Bone marrow (tissue), 2 donors: ENCODE results near the gene DENND5B.
"Not testable (repeated sequence)": the region's sequence is repeated elsewhere in the genome, so short reads cannot be mapped to it uniquely, and the experiment has no call there.

Source experiments
- DNase-seq, 2 donors: peaks; one replicate each; lab custom pipeline; 2025; lab: John Stamatoyannopoulos, UW

The DENND5B gene

GRCh38 chr12:31506515-31507306 lies 84.2 kb downstream of the DENND5B start:
- no peak for DNase-seq

- DNase-seq, result no peak
Measured at GRCh38 chr12:31504625-31505222, 86.2 kb downstream of the DENND5B start.

- not testable (repeated sequence) for DNase-seq
Measured at GRCh38 chr12:31501014-31501413, 89.9 kb downstream of the DENND5B start.

GRCh38 chr12:31499567-31499966 lies 91.4 kb downstream of the DENND5B start:
- no peak for DNase-seq

- DNase-seq, result no peak
Measured at GRCh38 chr12:31498424-31498823, 92.5 kb downstream of the DENND5B start.

GRCh38 chr12:31496257-31496656 lies 94.7 kb downstream of the DENND5B start:
- no peak for DNase-seq

GRCh38 chr12:31494455-31494854 lies 96.5 kb downstream of the DENND5B start:
- DNase-seq, result no peak

GRCh38 chr12:31492599-31493196 lies 98.2 kb downstream of the DENND5B start:
- DNase-seq, result no peak

- no peak for DNase-seq
Measured at GRCh38 chr12:31491841-31492598, 98.9 kb downstream of the DENND5B start.

- DNase-seq, result no peak
Measured at GRCh38 chr12:31491241-31491794, 99.6 kb downstream of the DENND5B start.

- no peak for DNase-seq
Measured at GRCh38 chr12:31488737-31489338, 102.1 kb downstream of the DENND5B start.

GRCh38 chr12:31485571-31485970 lies 105.4 kb downstream of the DENND5B start:
- DNase-seq, result no peak

GRCh38 chr12:31482816-31483215 lies 108.1 kb downstream of the DENND5B start:
- DNase-seq, result no peak

GRCh38 chr12:31481415-31481814 lies 109.5 kb downstream of the DENND5B start:
- no peak for DNase-seq

- no peak for DNase-seq
Measured at GRCh38 chr12:31479516-31480210, 111.3 kb downstream of the DENND5B start.

- no peak for DNase-seq
Measured at GRCh38 chr12:31478898-31479297, 112.0 kb downstream of the DENND5B start.

- no peak for DNase-seq
Measured at GRCh38 chr12:31478425-31478824, 112.5 kb downstream of the DENND5B start.

GRCh38 chr12:31477687-31478086 lies 113.2 kb downstream of the DENND5B start:
- no peak for DNase-seq

GRCh38 chr12:31476437-31476836 lies 114.5 kb downstream of the DENND5B start:
- no peak for DNase-seq

- DNase-seq, result not testable (repeated sequence)
Measured at GRCh38 chr12:31475610-31476009, 115.3 kb downstream of the DENND5B start.

- DNase-seq, result no peak
Measured at GRCh38 chr12:31474751-31475150, 116.2 kb downstream of the DENND5B start.
